OCI-LY3 (cell line): ENCODE results near the gene CLIC5.

Experiments
- H2AFZ ChIP-seq: fragments of 200-600, 300-600 bp; shearing (Covaris generic); 2 replicates; pipeline ENCODE4 v1.6.0; 2014; ENCODE audit warnings: antibody characterized with exemption, low read depth, low read length
- H3K27ac ChIP-seq: fragments of 200-600, 300-600 bp; sonication (generic); 2 replicates; pipeline ENCODE4 v1.5.1; 2014; ENCODE audit warnings: mild to moderate bottlenecking, low read length, moderate library complexity, mixed read lengths
- H3K27me3 ChIP-seq: fragments of 200-600, 300-600 bp; sonication (generic); 2 replicates; pipeline ENCODE4 v1.6.1; 2014; ENCODE audit warnings: low read depth, low read length, mixed read lengths
- H3K36me3 ChIP-seq: fragments of 200-600, 300-600 bp; sonication (generic); replicated peaks from 2 replicates; pipeline ENCODE3; 2014; ENCODE audit warnings: low read depth, low read length, mixed read lengths
- H3K4me1 ChIP-seq: fragments of 300-600, 200-600 bp; sonication (generic); 2 replicates; pipeline ENCODE4 v1.6.1; 2014; ENCODE audit warnings: low read length, mixed read lengths
- H3K4me2 ChIP-seq: fragments of 200-600, 300-600 bp; sonication (generic); 2 replicates; pipeline ENCODE4 v1.6.1; 2014; ENCODE audit warnings: low read length, mixed read lengths
- H3K4me3 ChIP-seq: fragments of 300-600, 200-600 bp; sonication (generic); 2 replicates; pipeline ENCODE4 v1.5.1; 2014; ENCODE audit warnings: antibody characterized with exemption, mild to moderate bottlenecking, low read length, moderate library complexity
- H3K79me2 ChIP-seq: fragments of 300-600, 200-600 bp; shearing (Covaris generic); 2 replicates; pipeline ENCODE4 v1.6.1; 2014; ENCODE audit warnings: mild to moderate bottlenecking, low read length, mixed read lengths
- H3K9ac ChIP-seq: fragments of 300-600, 200-600 bp; shearing (Covaris generic); 2 replicates; pipeline ENCODE4 v1.6.0; 2014; ENCODE audit warnings: mild to moderate bottlenecking, low read length, moderate library complexity
- H3K9me3 ChIP-seq: fragments of 200-600, 300-600 bp; shearing (Covaris generic); 2 replicates; pipeline ENCODE4 v1.6.1; 2014; ENCODE audit warnings: low read length, mixed read lengths; ENCODE audit not compliant: insufficient read depth
- H4K20me1 ChIP-seq: fragments of 200-600, 300-600 bp; sonication (generic); 2 replicates; pipeline ENCODE4 v1.6.1; 2016; ENCODE audit warnings: low read length, mixed read lengths; ENCODE audit not compliant: insufficient read depth
- EZH2phosphoT487 ChIP-seq: fragments of 200-600 bp; shearing (Covaris generic); IDR thresholded peaks from 2 replicates; pipeline ENCODE4 v1.6.1; 2018; ENCODE audit warnings: antibody characterized with exemption, mixed run types, low read depth
- TF ChIP-seq, protein P1 (sequence below): fragments of 200-600, 300-600 bp; sonication (generic); IDR thresholded peaks from 2 replicates; pipeline ENCODE4 v1.5.1; 2014; ENCODE audit warnings: antibody characterized with exemption, low read length, low read depth

The CLIC5 gene

DNA sequence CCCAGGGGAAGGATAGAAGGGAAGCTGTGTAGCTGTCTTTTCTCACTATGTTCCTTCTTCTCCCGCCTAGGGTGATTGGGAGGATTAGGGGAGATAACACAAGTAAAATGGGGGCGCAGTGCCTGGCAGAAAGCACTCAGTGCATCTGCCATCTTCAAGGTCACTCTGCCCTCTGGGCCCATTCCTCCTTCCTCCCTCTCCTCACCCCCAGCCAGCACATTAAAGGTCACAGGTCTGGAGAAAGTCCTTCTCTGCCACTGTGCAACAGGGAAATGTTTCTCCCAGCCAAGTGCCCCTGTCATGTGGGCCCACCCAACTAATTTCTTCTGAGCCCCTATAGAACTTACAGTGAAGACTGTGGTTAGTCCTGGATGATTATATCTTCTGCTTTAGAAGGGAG, 45.8 kb downstream of the CLIC5 start:
- no peaks in the 10 kb centered on the region for H3K9me3 ChIP-seq
- no peaks in the 10 kb centered on the region for H4K20me1 ChIP-seq
- H3K27ac ChIP-seq: no peak overlapping the region
- peaks cover 8% of the 10 kb centered on the region for H3K4me1 ChIP-seq
- H3K27me3 ChIP-seq: peaks cover 10% of the 10 kb centered on the region; the same call in 1 of the 2 replicates
- H3K9ac ChIP-seq: no peak overlapping the region
- no peak overlapping the region for H2AFZ ChIP-seq
- no peaks in the 10 kb centered on the region for H3K36me3 ChIP-seq
- no peak for TF ChIP-seq EZH2phosphoT487
- H3K4me2 ChIP-seq: no peak overlapping the region
- no peak overlapping the region for H3K4me3 ChIP-seq
- H3K79me2 ChIP-seq: no peaks in the 10 kb centered on the region

DNA sequence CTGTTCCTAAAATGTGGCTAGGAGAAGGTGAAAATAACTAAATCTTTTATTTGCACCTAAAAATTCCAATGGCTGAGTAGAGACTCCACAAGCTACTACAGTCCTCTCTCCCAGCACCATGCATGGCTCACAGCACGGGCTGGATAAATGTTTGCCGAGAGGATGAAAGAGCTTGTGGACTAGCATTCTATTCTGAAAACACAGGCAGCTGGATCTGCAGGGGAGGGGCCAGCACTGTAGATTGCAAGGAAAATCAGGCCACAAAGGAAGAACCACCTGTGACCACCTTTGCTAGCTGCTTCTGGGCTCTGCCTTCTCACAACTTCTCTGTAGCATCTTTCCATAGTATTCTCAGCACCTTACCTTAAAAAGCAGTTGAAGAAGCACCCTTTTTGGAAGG, 46.6 kb downstream of the CLIC5 start:
- H2AFZ ChIP-seq: no peak overlapping the region
- no peaks in the 10 kb centered on the region for H3K36me3 ChIP-seq
- no peaks in the 10 kb centered on the region for H3K9me3 ChIP-seq
- H3K27me3 ChIP-seq: peaks cover 10% of the 10 kb centered on the region; the same call in 1 of the 2 replicates
- H3K27ac ChIP-seq: no peak overlapping the region
- TF ChIP-seq EZH2phosphoT487: no peak
- TF ChIP-seq, protein P1, sequence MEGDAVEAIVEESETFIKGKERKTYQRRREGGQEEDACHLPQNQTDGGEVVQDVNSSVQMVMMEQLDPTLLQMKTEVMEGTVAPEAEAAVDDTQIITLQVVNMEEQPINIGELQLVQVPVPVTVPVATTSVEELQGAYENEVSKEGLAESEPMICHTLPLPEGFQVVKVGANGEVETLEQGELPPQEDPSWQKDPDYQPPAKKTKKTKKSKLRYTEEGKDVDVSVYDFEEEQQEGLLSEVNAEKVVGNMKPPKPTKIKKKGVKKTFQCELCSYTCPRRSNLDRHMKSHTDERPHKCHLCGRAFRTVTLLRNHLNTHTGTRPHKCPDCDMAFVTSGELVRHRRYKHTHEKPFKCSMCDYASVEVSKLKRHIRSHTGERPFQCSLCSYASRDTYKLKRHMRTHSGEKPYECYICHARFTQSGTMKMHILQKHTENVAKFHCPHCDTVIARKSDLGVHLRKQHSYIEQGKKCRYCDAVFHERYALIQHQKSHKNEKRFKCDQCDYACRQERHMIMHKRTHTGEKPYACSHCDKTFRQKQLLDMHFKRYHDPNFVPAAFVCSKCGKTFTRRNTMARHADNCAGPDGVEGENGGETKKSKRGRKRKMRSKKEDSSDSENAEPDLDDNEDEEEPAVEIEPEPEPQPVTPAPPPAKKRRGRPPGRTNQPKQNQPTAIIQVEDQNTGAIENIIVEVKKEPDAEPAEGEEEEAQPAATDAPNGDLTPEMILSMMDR: no peak
- H3K4me1 ChIP-seq: peaks cover 8% of the 10 kb centered on the region
- H3K4me2 ChIP-seq: no peak overlapping the region
- no peak overlapping the region for H3K9ac ChIP-seq
- no peaks in the 10 kb centered on the region for H4K20me1 ChIP-seq
- no peak overlapping the region for H3K4me3 ChIP-seq
- no peaks in the 10 kb centered on the region for H3K79me2 ChIP-seq

DNA sequence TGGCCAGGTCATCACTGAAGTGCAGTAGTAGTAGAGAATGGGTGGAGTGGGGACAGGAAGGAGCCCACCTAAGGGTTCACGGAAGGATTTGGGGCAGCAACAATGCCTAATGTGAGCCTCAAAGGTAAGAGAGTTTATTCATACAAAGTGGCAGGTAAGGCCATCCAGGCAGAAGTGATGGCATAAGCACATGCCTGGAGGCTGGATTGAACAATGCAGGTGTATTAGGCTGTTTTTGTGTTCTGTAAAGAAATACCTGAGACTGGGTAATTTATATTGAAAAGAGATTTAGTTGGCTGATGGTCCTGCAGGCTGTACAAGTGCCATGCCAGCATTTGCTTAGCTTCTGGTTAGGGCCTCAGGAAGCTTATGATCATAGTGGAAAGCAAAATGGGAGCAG, 48.3 kb downstream of the CLIC5 start:
- Histone ChIP-seq H3K4me1 (peaks cover 8% of the 10 kb centered on the region), H4K20me1 (no peaks in the 10 kb centered on the region), H3K27ac (no peak overlapping the region), H3K9me3 (no peaks in the 10 kb centered on the region), H3K27me3 (peaks cover 10% of the 10 kb centered on the region; the same call in 1 of the 2 replicates), H3K4me2 (no peak overlapping the region), H2AFZ (no peak overlapping the region), H3K36me3 (no peaks in the 10 kb centered on the region), H3K79me2 (no peaks in the 10 kb centered on the region), H3K4me3 (no peak overlapping the region), H3K9ac (no peak overlapping the region)
- TF ChIP-seq, protein P1: no peak
- TF ChIP-seq EZH2phosphoT487: no peak

DNA sequence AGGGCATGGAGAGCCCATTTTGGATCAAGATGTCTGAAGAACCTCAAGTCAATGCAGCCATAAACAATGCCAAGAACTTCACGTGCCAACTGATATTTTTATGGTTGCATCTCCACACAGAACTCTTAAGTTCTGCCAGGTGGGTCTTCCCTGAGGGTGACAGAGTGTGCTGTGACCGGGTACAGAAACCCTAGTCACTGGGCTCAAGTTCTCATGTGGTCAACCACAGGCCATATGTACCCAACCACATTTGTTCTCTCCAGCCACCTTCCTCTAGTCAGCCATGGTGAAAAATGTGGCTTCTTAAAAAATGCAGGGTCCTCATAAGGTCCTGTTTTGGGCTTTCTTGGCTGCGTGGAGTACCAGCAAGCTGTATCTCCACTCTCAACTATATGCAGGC, 48.9 kb downstream of the CLIC5 start:
- Histone ChIP-seq H3K79me2 (no peaks in the 10 kb centered on the region), H4K20me1 (no peaks in the 10 kb centered on the region), H2AFZ (no peak overlapping the region), H3K9ac (no peak overlapping the region), H3K4me2 (no peak overlapping the region), H3K36me3 (no peaks in the 10 kb centered on the region), H3K4me3 (no peak overlapping the region), H3K9me3 (no peaks in the 10 kb centered on the region), H3K27ac (no peak overlapping the region), H3K4me1 (peaks cover 8% of the 10 kb centered on the region), H3K27me3 (peaks cover 10% of the 10 kb centered on the region; the same call in 1 of the 2 replicates)
- TF ChIP-seq EZH2phosphoT487: no peak
- TF ChIP-seq, protein P1: no peak

DNA sequence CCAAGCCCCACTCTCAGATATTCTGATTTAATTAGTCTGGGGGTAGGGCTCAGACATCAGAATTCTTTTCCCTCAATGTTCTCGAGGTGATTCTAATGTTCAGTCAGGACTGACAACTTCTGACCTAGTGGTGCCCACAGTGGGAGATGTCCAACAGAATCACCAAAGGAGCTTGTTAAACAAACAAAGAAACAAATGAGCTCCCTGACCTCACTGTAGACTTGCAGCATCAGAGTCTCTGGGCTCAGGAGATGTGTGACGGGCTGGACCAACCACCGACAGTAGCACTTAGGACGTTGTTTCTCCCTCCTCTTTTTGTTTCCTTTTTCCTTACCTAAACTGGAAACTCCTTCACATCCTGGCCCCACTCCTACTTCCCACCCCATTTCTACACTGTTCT, 49.3 kb downstream of the CLIC5 start:
- H4K20me1 ChIP-seq: no peaks in the 10 kb centered on the region
- H3K36me3 ChIP-seq: no peaks in the 10 kb centered on the region
- H3K4me3 ChIP-seq: no peak overlapping the region
- peaks cover 10% of the 10 kb centered on the region; the same call in 1 of the 2 replicates for H3K27me3 ChIP-seq
- no peaks in the 10 kb centered on the region for H3K9me3 ChIP-seq
- no peak overlapping the region for H3K27ac ChIP-seq
- TF ChIP-seq, protein P1: no peak
- TF ChIP-seq EZH2phosphoT487: no peak
- no peak overlapping the region for H3K9ac ChIP-seq
- peaks cover 8% of the 10 kb centered on the region for H3K4me1 ChIP-seq
- H3K4me2 ChIP-seq: no peak overlapping the region
- no peaks in the 10 kb centered on the region for H3K79me2 ChIP-seq
- H2AFZ ChIP-seq: no peak overlapping the region
